AG09319 (cell line): ENCODE measurements around the gene GRIK2.

Experiments
- DNase-seq: peaks from one replicate; pipeline ENCODE4 v3.0.0-alpha.2; 2010; ENCODE audit warnings: low read depth; ENCODE audit errors: extremely low read depth
- TF ChIP-seq, protein P1 (sequence below): IDR thresholded peaks from 2 replicates; pipeline ENCODE4 v1.5.1; 2011; ENCODE audit warnings: low read depth, mild to moderate bottlenecking, inconsistent platforms, low read length, moderate library complexity

The GRIK2 gene

GRCh38 chr6:101722471-101722870 lies 329.0 kb downstream of the GRIK2 start:
- TF ChIP-seq, protein P1, sequence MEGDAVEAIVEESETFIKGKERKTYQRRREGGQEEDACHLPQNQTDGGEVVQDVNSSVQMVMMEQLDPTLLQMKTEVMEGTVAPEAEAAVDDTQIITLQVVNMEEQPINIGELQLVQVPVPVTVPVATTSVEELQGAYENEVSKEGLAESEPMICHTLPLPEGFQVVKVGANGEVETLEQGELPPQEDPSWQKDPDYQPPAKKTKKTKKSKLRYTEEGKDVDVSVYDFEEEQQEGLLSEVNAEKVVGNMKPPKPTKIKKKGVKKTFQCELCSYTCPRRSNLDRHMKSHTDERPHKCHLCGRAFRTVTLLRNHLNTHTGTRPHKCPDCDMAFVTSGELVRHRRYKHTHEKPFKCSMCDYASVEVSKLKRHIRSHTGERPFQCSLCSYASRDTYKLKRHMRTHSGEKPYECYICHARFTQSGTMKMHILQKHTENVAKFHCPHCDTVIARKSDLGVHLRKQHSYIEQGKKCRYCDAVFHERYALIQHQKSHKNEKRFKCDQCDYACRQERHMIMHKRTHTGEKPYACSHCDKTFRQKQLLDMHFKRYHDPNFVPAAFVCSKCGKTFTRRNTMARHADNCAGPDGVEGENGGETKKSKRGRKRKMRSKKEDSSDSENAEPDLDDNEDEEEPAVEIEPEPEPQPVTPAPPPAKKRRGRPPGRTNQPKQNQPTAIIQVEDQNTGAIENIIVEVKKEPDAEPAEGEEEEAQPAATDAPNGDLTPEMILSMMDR = no peak
- no peak for DNase-seq

- DNase-seq = peak; percentile 44
- TF ChIP-seq, protein P1 = no peak
Observed at GRCh38 chr6:101722991-101723579, 329.6 kb downstream of the GRIK2 start.

GRCh38 chr6:101728388-101728787 lies 334.9 kb downstream of the GRIK2 start:
- TF ChIP-seq, protein P1 = no peak
- no peak for DNase-seq

GRCh38 chr6:101728956-101729355 lies 335.4 kb downstream of the GRIK2 start:
- TF ChIP-seq, protein P1 = no peak
- DNase-seq = no peak

- no peak for DNase-seq
- TF ChIP-seq, protein P1 = no peak
Observed at GRCh38 chr6:101730954-101731353, 337.4 kb downstream of the GRIK2 start.

GRCh38 chr6:101733899-101734298 lies 340.4 kb downstream of the GRIK2 start:
- TF ChIP-seq, protein P1 = no peak
- DNase-seq = no peak

GRCh38 chr6:101738481-101738880 lies 345.0 kb downstream of the GRIK2 start:
- TF ChIP-seq, protein P1 = no peak
- no peak for DNase-seq
